ENCODE measurements around the gene BORCS5. TPM values are rescaled to one million over a fixed set of nuclear protein-coding genes. Genes with fewer than 3 reads are reported as not detected.

Gene BORCS5
- polyA plus RNA-seq, 2 of the 4 experiments (the other 2 are of a cell fraction) = 5.1 to 10.2 TPM

DNA sequence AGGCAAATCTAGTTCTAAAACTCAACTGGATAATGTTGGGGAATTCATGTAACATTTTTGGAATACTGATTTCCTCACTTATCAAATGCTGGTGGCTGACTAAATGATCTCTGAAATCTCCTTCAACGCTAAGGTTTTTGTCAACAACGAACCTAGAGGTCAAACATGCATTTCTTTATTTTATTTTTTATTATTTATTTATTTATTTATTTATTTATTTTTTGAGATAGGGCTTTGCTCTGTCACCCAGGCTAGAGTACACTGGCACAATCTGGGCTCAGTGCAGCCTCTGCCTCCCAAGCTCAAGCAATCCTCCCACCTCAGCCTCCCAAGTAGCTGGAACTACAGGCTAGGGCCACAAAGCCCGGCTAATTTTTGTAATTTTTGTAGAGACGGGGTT is 141.3 kb downstream of the BORCS5 start:
- ChIA-PET POLR2A (no interaction called here), CTCF (no interaction called here)
- peaks cover 7% of the 10 kb centered on the region; the same call in 1 of the 3 replicates for H3K4me1 ChIP-seq
- H3K4me2 ChIP-seq = no peak overlapping the region
- 90% methylated on average over 4 of the region's 4 CpGs for WGBS (ENCODE audit: missing lambda C conversion rate)
- ATAC-seq = no peak
- H3K4me3 ChIP-seq = no peak overlapping the region
- no peaks in the 10 kb centered on the region for H3K9me3 ChIP-seq
- H3K27ac ChIP-seq = no peak overlapping the region
- no peak for DNase-seq (ENCODE audit: low read depth in 1 of 2, low spot score in 1 of 2)
- no peak for TF ChIP-seq MAFK (IDR thresholded peaks at IDR 0.05; ENCODE audit: partially characterized antibody)
- TF ChIP-seq, protein P1, sequence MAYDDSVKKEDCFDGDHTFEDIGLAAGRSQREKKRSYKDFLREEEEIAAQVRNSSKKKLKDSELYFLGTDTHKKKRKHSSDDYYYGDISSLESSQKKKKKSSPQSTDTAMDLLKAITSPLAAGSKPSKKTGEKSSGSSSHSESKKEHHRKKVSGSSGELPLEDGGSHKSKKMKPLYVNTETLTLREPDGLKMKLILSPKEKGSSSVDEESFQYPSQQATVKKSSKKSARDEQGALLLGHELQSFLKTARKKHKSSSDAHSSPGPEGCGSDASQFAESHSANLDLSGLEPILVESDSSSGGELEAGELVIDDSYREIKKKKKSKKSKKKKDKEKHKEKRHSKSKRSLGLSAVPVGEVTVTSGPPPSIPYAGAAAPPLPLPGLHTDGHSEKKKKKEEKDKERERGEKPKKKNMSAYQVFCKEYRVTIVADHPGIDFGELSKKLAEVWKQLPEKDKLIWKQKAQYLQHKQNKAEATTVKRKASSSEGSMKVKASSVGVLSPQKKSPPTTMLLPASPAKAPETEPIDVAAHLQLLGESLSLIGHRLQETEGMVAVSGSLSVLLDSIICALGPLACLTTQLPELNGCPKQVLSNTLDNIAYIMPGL (CRISPR knock-in tag; IDR thresholded peaks at IDR 0.05; ENCODE audit: borderline replicate concordance) = no peak
- TF ChIP-seq GATA3 (IDR thresholded peaks at IDR 0.05; ENCODE audit: borderline replicate concordance) = no peak
- TF ChIP-seq, protein P2, sequence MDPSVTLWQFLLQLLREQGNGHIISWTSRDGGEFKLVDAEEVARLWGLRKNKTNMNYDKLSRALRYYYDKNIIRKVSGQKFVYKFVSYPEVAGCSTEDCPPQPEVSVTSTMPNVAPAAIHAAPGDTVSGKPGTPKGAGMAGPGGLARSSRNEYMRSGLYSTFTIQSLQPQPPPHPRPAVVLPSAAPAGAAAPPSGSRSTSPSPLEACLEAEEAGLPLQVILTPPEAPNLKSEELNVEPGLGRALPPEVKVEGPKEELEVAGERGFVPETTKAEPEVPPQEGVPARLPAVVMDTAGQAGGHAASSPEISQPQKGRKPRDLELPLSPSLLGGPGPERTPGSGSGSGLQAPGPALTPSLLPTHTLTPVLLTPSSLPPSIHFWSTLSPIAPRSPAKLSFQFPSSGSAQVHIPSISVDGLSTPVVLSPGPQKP (IDR thresholded peaks at IDR 0.05; ENCODE audit: low read depth, low read length) = no peak
- TF ChIP-seq JUN (IDR thresholded peaks at IDR 0.05) = no peak
- no peak for TF ChIP-seq POLR2AphosphoS2 (conservative IDR thresholded peaks at IDR 0.05; ENCODE audit: low read length)
- TF ChIP-seq ZFP36 (IDR thresholded peaks at IDR 0.05; ENCODE audit: borderline replicate concordance, partially characterized antibody) = no peak
- TF ChIP-seq NR3C1 (IDR thresholded peaks at IDR 0.05) = no peak
- no peak for TF ChIP-seq RNF2 (IDR thresholded peaks at IDR 0.05; ENCODE audit: borderline replicate concordance, low read depth)
- TF ChIP-seq FOXS1 (CRISPR knock-in tag; IDR thresholded peaks at IDR 0.05) = no peak
- TF ChIP-seq, protein P3, sequence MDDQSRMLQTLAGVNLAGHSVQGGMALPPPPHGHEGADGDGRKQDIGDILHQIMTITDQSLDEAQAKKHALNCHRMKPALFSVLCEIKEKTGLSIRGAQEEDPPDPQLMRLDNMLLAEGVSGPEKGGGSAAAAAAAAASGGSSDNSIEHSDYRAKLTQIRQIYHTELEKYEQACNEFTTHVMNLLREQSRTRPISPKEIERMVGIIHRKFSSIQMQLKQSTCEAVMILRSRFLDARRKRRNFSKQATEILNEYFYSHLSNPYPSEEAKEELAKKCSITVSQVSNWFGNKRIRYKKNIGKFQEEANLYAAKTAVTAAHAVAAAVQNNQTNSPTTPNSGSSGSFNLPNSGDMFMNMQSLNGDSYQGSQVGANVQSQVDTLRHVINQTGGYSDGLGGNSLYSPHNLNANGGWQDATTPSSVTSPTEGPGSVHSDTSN (IDR thresholded peaks at IDR 0.05) = no peak
- TF ChIP-seq ZC3H11A (IDR thresholded peaks at IDR 0.05) = no peak
- TF ChIP-seq ZSCAN20 (CRISPR knock-in tag; IDR thresholded peaks at IDR 0.05) = no peak
- no peak for TF ChIP-seq MYC (IDR thresholded peaks at IDR 0.05; ENCODE audit: borderline replicate concordance, low read length)
- TF ChIP-seq BHLHE40 (IDR thresholded peaks at IDR 0.05; ENCODE audit: low read depth, low read length) = no peak
- no peak for TF ChIP-seq CEBPB (IDR thresholded peaks at IDR 0.05)
- TF ChIP-seq HOXA7 (CRISPR knock-in tag; IDR thresholded peaks at IDR 0.05) = no peak
- TF ChIP-seq EHMT2 (IDR thresholded peaks at IDR 0.05; ENCODE audit: low read depth) = no peak
- no peak for TF ChIP-seq PHF8 (IDR thresholded peaks at IDR 0.05; ENCODE audit: borderline replicate concordance, low read depth)
- no peak for TF ChIP-seq EP300 (IDR thresholded peaks at IDR 0.05)
- FAIRE-seq = no peak

DNA sequence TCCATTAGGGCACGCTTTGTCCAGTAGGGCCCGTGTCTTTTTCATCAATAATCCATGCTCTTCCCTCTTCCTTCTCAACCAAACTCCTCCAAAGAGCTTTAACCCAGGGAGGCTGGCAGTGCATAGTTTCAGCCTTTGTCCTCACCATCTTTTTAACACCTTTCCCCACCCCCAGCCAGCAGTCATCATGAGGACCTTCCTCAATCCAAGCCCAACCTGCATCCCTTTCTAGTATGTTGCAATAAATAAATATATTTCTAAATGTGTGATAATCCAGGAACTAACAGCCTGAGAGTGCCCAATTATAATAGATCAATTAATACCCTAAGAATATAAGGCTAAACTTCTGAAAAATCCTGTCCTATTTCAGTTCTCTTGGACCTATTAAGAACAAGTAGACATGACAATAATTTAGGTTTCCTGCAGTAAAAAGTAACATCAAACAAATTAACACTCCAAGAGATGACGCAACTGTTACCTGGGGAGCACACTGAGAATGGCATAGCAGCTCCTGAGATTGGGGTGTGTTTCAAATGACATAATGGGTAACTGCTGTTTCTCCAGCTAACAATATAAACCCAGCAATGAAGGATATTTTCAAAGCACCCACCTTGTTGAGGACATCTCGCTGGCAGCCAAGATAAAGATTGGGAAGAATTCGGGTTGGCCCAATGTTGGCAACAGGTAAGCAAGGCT is 143.2 kb downstream of the BORCS5 start:
- H3K4me1 ChIP-seq = peaks cover 10% of the 10 kb centered on the region; the same call in 1 of the 3 replicates
- H3K4me2 ChIP-seq = no peak overlapping the region
- no peak for ATAC-seq
- H3K9me3 ChIP-seq = no peaks in the 10 kb centered on the region
- H3K27ac ChIP-seq = no peak overlapping the region
- DNase-seq (ENCODE audit: low read depth in 1 of 2, low spot score in 1 of 2) = no peak
- WGBS (ENCODE audit: missing lambda C conversion rate) = 91% methylated on average over 5 of the region's 5 CpGs
- CTCF ChIA-PET = no interaction called here
- TF ChIP-seq CEBPB (IDR thresholded peaks at IDR 0.05) (peak in 1 of 2 experiments; percentile 40; a peak in 1 of 4 replicates), JUNB (IDR thresholded peaks at IDR 0.05) (no peak)
- POLR2A ChIA-PET = no interaction called here
- no peak overlapping the region for H3K4me3 ChIP-seq
- FAIRE-seq = no peak
